ENCODE data around the gene CD3D. TPM values are rescaled to one million over a fixed set of nuclear protein-coding genes. Genes with fewer than 3 reads are reported as not detected.

CD3D gene
- total RNA-seq, 1 donor from 2014 or later = 0.61 TPM

DNA sequence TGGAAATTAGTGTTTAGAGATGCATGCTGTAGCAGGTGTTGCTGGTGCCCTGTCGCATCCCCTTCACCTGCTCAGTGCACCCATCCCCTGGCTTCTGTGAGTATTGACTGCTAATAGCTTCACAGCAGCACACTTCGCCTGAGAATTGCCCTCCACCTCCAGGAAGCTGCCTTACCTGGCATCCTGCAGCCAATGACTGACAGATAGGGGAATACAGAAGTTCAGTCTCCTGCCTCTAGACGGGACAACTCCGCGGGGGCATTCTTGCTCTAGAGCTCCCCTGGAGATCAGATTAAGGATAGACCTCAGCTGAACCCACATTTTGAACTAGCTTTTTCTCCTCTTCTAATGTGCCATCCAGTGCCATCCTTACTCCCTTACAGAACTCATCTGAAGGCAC lies 47.3 kb downstream of the CD3D start:
- H3K4me3 Mint-ChIP-seq (ENCODE audit: unreplicated experiment) = no peak overlapping the region
- TF ChIP-seq, protein P1, sequence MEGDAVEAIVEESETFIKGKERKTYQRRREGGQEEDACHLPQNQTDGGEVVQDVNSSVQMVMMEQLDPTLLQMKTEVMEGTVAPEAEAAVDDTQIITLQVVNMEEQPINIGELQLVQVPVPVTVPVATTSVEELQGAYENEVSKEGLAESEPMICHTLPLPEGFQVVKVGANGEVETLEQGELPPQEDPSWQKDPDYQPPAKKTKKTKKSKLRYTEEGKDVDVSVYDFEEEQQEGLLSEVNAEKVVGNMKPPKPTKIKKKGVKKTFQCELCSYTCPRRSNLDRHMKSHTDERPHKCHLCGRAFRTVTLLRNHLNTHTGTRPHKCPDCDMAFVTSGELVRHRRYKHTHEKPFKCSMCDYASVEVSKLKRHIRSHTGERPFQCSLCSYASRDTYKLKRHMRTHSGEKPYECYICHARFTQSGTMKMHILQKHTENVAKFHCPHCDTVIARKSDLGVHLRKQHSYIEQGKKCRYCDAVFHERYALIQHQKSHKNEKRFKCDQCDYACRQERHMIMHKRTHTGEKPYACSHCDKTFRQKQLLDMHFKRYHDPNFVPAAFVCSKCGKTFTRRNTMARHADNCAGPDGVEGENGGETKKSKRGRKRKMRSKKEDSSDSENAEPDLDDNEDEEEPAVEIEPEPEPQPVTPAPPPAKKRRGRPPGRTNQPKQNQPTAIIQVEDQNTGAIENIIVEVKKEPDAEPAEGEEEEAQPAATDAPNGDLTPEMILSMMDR (IDR thresholded peaks at IDR 0.05; ENCODE audit: insufficient read depth, low read depth, low read length) = no peak
- TF ChIP-seq EZH2 (IDR thresholded peaks at IDR 0.05; ENCODE audit: insufficient read depth, low read length) = no peak
- H3K27me3 Mint-ChIP-seq (ENCODE audit: low read depth, unreplicated experiment) = peaks cover 32% of the 10 kb centered on the region
- Histone ChIP-seq H3K36me3 (ENCODE audit: insufficient read depth, low read length) (no peaks in the 10 kb centered on the region), H4K20me1 (ENCODE audit: insufficient read depth, low read length) (no peaks in the 10 kb centered on the region), H3K27me3 (ENCODE audit: insufficient read depth, low read length) (peaks cover 11% of the 10 kb centered on the region), H3K9me3 (ENCODE audit: insufficient read depth, low read depth, low read length) (no peaks in the 10 kb centered on the region), H2AFZ (ENCODE audit: low read depth, low read length) (no peak overlapping the region), H3K4me1 (ENCODE audit: insufficient read depth, low read length) (no peaks in the 10 kb centered on the region), H3K79me2 (ENCODE audit: insufficient read depth, low read length) (no peaks in the 10 kb centered on the region), H3K27ac (ENCODE audit: low read depth, low read length) (no peak overlapping the region), H3K9ac (ENCODE audit: low read length) (no peak overlapping the region), H3K4me2 (ENCODE audit: low read length) (no peak overlapping the region), H3K4me3 (ENCODE audit: insufficient read depth, low read depth, low read length) (no peak overlapping the region)
- no peaks in the 10 kb centered on the region for H3K4me1 Mint-ChIP-seq (ENCODE audit: low read depth, unreplicated experiment)
- no peaks in the 10 kb centered on the region for H3K9me3 Mint-ChIP-seq (ENCODE audit: unreplicated experiment)
- no peak overlapping the region for H3K27ac Mint-ChIP-seq (ENCODE audit: unreplicated experiment)
- FAIRE-seq (no peak), DNase-seq (ENCODE audit: low read depth) (no peak)
- no peaks in the 10 kb centered on the region for H3K36me3 Mint-ChIP-seq (ENCODE audit: low read depth, unreplicated experiment)

DNA sequence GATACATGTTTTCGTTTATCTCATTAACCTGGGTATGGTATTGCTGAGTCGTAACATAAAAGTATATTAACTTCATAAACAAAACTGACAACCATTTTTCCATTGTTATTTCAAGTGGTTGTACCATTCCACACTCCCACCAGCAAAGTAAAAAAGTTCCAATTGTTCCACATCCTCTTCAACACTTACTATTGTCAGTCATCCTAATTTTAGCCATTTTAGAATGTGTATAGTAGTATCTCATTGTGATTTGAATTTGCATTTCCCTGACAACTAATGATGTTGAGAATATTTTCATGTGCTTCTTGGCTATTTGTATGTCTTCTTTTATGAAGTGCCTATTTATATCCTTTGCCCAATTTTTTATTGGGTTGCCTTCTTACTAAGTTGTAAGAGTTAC lies 48.5 kb downstream of the CD3D start:
- TF ChIP-seq, protein P1 (IDR thresholded peaks at IDR 0.05; ENCODE audit: insufficient read depth, low read depth, low read length) = no peak
- no peak for TF ChIP-seq EZH2 (IDR thresholded peaks at IDR 0.05; ENCODE audit: insufficient read depth, low read length)
- no peaks in the 10 kb centered on the region for H3K4me1 ChIP-seq (ENCODE audit: insufficient read depth, low read length)
- no peaks in the 10 kb centered on the region for H3K9me3 Mint-ChIP-seq (ENCODE audit: unreplicated experiment)
- H4K20me1 ChIP-seq (ENCODE audit: insufficient read depth, low read length) = no peaks in the 10 kb centered on the region
- no peaks in the 10 kb centered on the region for H3K36me3 Mint-ChIP-seq (ENCODE audit: low read depth, unreplicated experiment)
- no peak overlapping the region for H3K27ac ChIP-seq (ENCODE audit: low read depth, low read length)
- DNase-seq (ENCODE audit: low read depth) = no peak
- no peaks in the 10 kb centered on the region for H3K36me3 ChIP-seq (ENCODE audit: insufficient read depth, low read length)
- H3K4me2 ChIP-seq (ENCODE audit: low read length) = no peak overlapping the region
- no peaks in the 10 kb centered on the region for H3K9me3 ChIP-seq (ENCODE audit: insufficient read depth, low read depth, low read length)
- no peak overlapping the region for H3K4me3 ChIP-seq (ENCODE audit: insufficient read depth, low read depth, low read length)
- no peak overlapping the region for H3K27ac Mint-ChIP-seq (ENCODE audit: unreplicated experiment)
- no peak overlapping the region for H3K9ac ChIP-seq (ENCODE audit: low read length)
- no peak overlapping the region for H3K4me3 Mint-ChIP-seq (ENCODE audit: unreplicated experiment)
- H3K79me2 ChIP-seq (ENCODE audit: insufficient read depth, low read length) = no peaks in the 10 kb centered on the region
- no peak for FAIRE-seq
- H3K27me3 Mint-ChIP-seq (ENCODE audit: low read depth, unreplicated experiment) = peaks cover 25% of the 10 kb centered on the region
- H3K4me1 Mint-ChIP-seq (ENCODE audit: low read depth, unreplicated experiment) = no peaks in the 10 kb centered on the region
- H3K27me3 ChIP-seq (ENCODE audit: insufficient read depth, low read length) = peaks cover 15% of the 10 kb centered on the region
- H2AFZ ChIP-seq (ENCODE audit: low read depth, low read length) = no peak overlapping the region

DNA sequence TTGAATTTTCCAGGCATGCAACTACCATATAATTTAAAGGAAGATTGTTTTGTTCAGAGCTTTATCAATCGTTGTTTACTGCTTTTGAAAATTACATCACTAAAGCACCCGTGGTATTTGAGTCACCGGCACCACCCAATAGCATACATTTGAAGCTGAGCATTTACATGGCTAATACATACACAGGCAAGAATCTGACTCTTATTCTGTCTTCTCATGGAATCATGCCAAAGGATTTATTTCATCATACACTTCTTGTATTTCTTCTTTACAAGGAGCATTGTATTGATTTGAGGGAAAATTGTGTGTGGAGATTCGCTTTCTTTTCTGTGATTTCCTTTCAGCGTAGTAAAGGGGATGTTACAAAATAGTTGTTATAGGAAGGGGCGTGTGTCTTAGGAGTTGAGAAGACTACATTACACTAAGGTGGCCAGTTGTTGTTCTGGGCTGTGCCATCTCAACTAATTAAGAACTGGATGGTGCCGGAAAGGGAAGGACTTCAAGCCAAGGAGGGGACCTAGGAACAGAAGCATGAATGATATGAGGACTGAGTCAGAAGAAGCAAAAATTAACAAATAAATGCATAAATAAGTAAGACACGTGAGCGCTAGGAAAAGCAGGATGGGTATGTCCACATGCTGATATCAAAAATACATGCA lies 50.9 kb downstream of the CD3D start:
- no peak for FAIRE-seq
- no peaks in the 10 kb centered on the region for H3K36me3 ChIP-seq (ENCODE audit: insufficient read depth, low read length)
- no peak overlapping the region for H3K4me3 Mint-ChIP-seq (ENCODE audit: unreplicated experiment)
- no peak overlapping the region for H3K27ac ChIP-seq (ENCODE audit: low read depth, low read length)
- TF ChIP-seq, protein P1 (IDR thresholded peaks at IDR 0.05; ENCODE audit: insufficient read depth, low read depth, low read length) = no peak
- TF ChIP-seq EZH2 (IDR thresholded peaks at IDR 0.05; ENCODE audit: insufficient read depth, low read length) = no peak
- no peaks in the 10 kb centered on the region for H3K9me3 Mint-ChIP-seq (ENCODE audit: unreplicated experiment)
- H3K9me3 ChIP-seq (ENCODE audit: insufficient read depth, low read depth, low read length) = no peaks in the 10 kb centered on the region
- H3K79me2 ChIP-seq (ENCODE audit: insufficient read depth, low read length) = no peaks in the 10 kb centered on the region
- no peak overlapping the region for H2AFZ ChIP-seq (ENCODE audit: low read depth, low read length)
- no peaks in the 10 kb centered on the region for H3K36me3 Mint-ChIP-seq (ENCODE audit: low read depth, unreplicated experiment)
- no peaks in the 10 kb centered on the region for H3K4me1 ChIP-seq (ENCODE audit: insufficient read depth, low read length)
- H3K4me2 ChIP-seq (ENCODE audit: low read length) = no peak overlapping the region
- H3K27me3 Mint-ChIP-seq (ENCODE audit: low read depth, unreplicated experiment) = peaks cover 17% of the 10 kb centered on the region
- DNase-seq (ENCODE audit: low read depth) = no peak
- no peaks in the 10 kb centered on the region for H4K20me1 ChIP-seq (ENCODE audit: insufficient read depth, low read length)
- no peak overlapping the region for H3K4me3 ChIP-seq (ENCODE audit: insufficient read depth, low read depth, low read length)
- H3K27me3 ChIP-seq (ENCODE audit: insufficient read depth, low read length) = peaks cover 13% of the 10 kb centered on the region
- H3K9ac ChIP-seq (ENCODE audit: low read length) = no peak overlapping the region
- H3K27ac Mint-ChIP-seq (ENCODE audit: unreplicated experiment) = no peak overlapping the region
- H3K4me1 Mint-ChIP-seq (ENCODE audit: low read depth, unreplicated experiment) = no peaks in the 10 kb centered on the region

All from astrocyte (in vitro differentiated cells and primary cell).